HG03103 (cell line): Measurements from ENCODE around the gene ACSS2.

Experiments used
- ATAC-seq: cut with Tn5 transposase; IDR thresholded peaks from one replicate; pipeline ENCODE4 v1.9.1; 2021; ENCODE audit warnings: low read depth; ENCODE audit not compliant: unreplicated experiment

ACSS2 gene

GRCh38 chr20:34876406-34877282 is at the start of gene ACSS2:
Gene ACSS2, plus strand, starts transcription at chr20:34876612. Its CDS starts 34 bp downstream, at chr20:34876646.
- peak; percentile 43 for ATAC-seq

GRCh38 chr20:34829191-34829590 is 47.2 kb upstream of the ACSS2 start:
- no peak for ATAC-seq

- no peak for ATAC-seq
Measured at GRCh38 chr20:34831936-34832335, 44.5 kb upstream of the ACSS2 start.

GRCh38 chr20:34834459-34834893 is 41.9 kb upstream of the ACSS2 start:
- no peak for ATAC-seq

GRCh38 chr20:34842143-34842542 is 34.3 kb upstream of the ACSS2 start:
- no peak for ATAC-seq

- no peak for ATAC-seq
Measured at GRCh38 chr20:34843421-34843820, 33.0 kb upstream of the ACSS2 start.

- no peak for ATAC-seq
Measured at GRCh38 chr20:34848597-34848996, 27.8 kb upstream of the ACSS2 start.

GRCh38 chr20:34849778-34850177 is 26.6 kb upstream of the ACSS2 start:
- no peak for ATAC-seq

- ATAC-seq, result no peak
Measured at GRCh38 chr20:34850969-34851368, 25.4 kb upstream of the ACSS2 start.

- no peak for ATAC-seq
Measured at GRCh38 chr20:34852298-34852697, 24.1 kb upstream of the ACSS2 start.

GRCh38 chr20:34859367-34859766 is 17.0 kb upstream of the ACSS2 start:
- ATAC-seq, result no peak

GRCh38 chr20:34859826-34860545 is 16.4 kb upstream of the ACSS2 start:
- ATAC-seq, result no peak

- ATAC-seq, result no peak
Measured at GRCh38 chr20:34861386-34862084, 14.9 kb upstream of the ACSS2 start.

- no peak for ATAC-seq
Measured at GRCh38 chr20:34862724-34863123, 13.7 kb upstream of the ACSS2 start.

GRCh38 chr20:34863421-34863965 is 12.9 kb upstream of the ACSS2 start:
- ATAC-seq, result no peak

GRCh38 chr20:34864216-34864615 is 12.2 kb upstream of the ACSS2 start:
- ATAC-seq, result no peak

GRCh38 chr20:34871320-34871926 is 5.0 kb upstream of the ACSS2 start:
- no peak for ATAC-seq

GRCh38 chr20:34871966-34872621 is 4.3 kb upstream of the ACSS2 start:
- no peak for ATAC-seq

- peak; percentile 42 for ATAC-seq
Measured at GRCh38 chr20:34872622-34873224, 3.7 kb upstream of the ACSS2 start, which contains the start of gene GGT7. Gene GGT7, minus strand, starts transcription at chr20:34872856. Its CDS starts 41 bp downstream, at chr20:34872815.
